Endothelial cell of umbilical vein (primary cell): Measurements from ENCODE around the gene GZMM. TPM values are rescaled to one million over a fixed set of nuclear protein-coding genes. Genes with fewer than 3 reads are reported as not detected.

Source experiments
- BruUV-seq: library from RNA; stranded (reverse); fragments of 400-500 nt; replicated peaks from 2 replicates; lab custom pipeline; 2021; lab: Mats Ljungman, UMichigan
- CTCF ChIA-PET: fragments of 300-600, 350-600 bp; sonication (Branson Sonifier 250); formaldehyde crosslinking; loops from one replicate; lab custom pipeline; 2021; ENCODE audit warnings: antibody characterized with exemption, inconsistent platforms; lab: Charles Lee
- POLR2A ChIA-PET: fragments of 300-600, 350-600 bp; sonication (Branson Sonifier 250); formaldehyde crosslinking; loops from one replicate; lab custom pipeline; 2021; ENCODE audit warnings: antibody characterized with exemption, inconsistent platforms; lab: Charles Lee
- DNase-seq: peaks from one replicate; pipeline ENCODE4 v3.0.0-alpha.2; 2011; ENCODE audit warnings: low read depth, low spot score
- FAIRE-seq: peaks from 2 replicates; lab custom pipeline; 2011; peaks lifted over from hg19 to GRCh38; lab: Jason Lieb, UNC
- H2AFZ ChIP-seq: 2 replicates; pipeline ENCODE4 v1.6.0; 2012; ENCODE audit warnings: low read depth, low read length, control low read depth, inconsistent platforms
- H3K27ac ChIP-seq: 2 replicates; pipeline ENCODE4 v1.5.1; 2011; ENCODE audit warnings: low read depth, mild to moderate bottlenecking, control low read depth, low read length, moderate library complexity; ENCODE audit not compliant: insufficient read depth
- H3K27me3 ChIP-seq, 2 experiments: 2 replicates each; pipeline versions ENCODE4 v1.6.0 to v1.6.1; 2011; ENCODE audit warnings: low read length in 2 of 2, mixed read lengths in 1 of 2; ENCODE audit not compliant: control insufficient read depth in 2 of 2, insufficient read depth in 2 of 2
- H3K36me3 ChIP-seq, 2 experiments: 2 replicates in 1 of 2; 3 replicates in 1 of 2; pipeline ENCODE4 v1.5.1; 2011; ENCODE audit warnings: low read length in 2 of 2, mild to moderate bottlenecking in 1 of 2, moderate library complexity in 1 of 2; ENCODE audit not compliant: control insufficient read depth in 2 of 2, insufficient read depth in 2 of 2; ENCODE audit errors: extremely low read depth in 1 of 2
- H3K4me1 ChIP-seq: 3 replicates; pipeline ENCODE4 v1.5.1; 2011; ENCODE audit warnings: mild to moderate bottlenecking, low read length; ENCODE audit not compliant: control insufficient read depth, insufficient read depth; ENCODE audit errors: extremely low read depth
- H3K4me2 ChIP-seq: 2 replicates; pipeline ENCODE4 v1.6.1; 2011; ENCODE audit warnings: low read length, control low read depth, mixed read lengths; ENCODE audit not compliant: insufficient read depth
- H3K4me3 ChIP-seq, 3 experiments: fragments of 200-600 bp in 1 of 3; sonication (generic), shearing (Covaris generic) in 1 of 3; replicated peaks in 1 of 3; 2 replicates each; pipeline ENCODE4 v1.5.1; 2011 to 2016; ENCODE audit warnings: control low read depth in 3 of 3, low read length in 3 of 3, mild to moderate bottlenecking in 2 of 3, inconsistent platforms in 1 of 3, low read depth in 1 of 3, moderate library complexity in 1 of 3; ENCODE audit not compliant: insufficient read depth in 1 of 3
- H3K79me2 ChIP-seq: 2 replicates; pipeline ENCODE4 v1.6.0; 2012; ENCODE audit warnings: low read length, inconsistent platforms; ENCODE audit not compliant: control insufficient read depth, insufficient read depth
- H3K9ac ChIP-seq: replicated peaks from 2 replicates; pipeline ENCODE3; 2011; ENCODE audit warnings: low read length, control low read depth; ENCODE audit not compliant: insufficient read depth; ENCODE audit errors: extremely low read depth
- H3K9me1 ChIP-seq: replicated peaks from 3 replicates; pipeline ENCODE4 v1.6.0; 2011; ENCODE audit warnings: mild to moderate bottlenecking, low read length; ENCODE audit not compliant: control insufficient read depth, insufficient read depth; ENCODE audit errors: extremely low read depth
- H3K9me3 ChIP-seq: replicated peaks from 2 replicates; pipeline ENCODE4 v1.5.1; 2012; ENCODE audit warnings: low read length, inconsistent platforms; ENCODE audit not compliant: control insufficient read depth, insufficient read depth
- H4K20me1 ChIP-seq: replicated peaks from 2 replicates; pipeline ENCODE3; 2011; ENCODE audit warnings: mild to moderate bottlenecking, low read length; ENCODE audit not compliant: control insufficient read depth, insufficient read depth; ENCODE audit errors: extremely low read depth
- CTCF ChIP-seq, 2 donors: IDR thresholded peaks; 1 replicate in 1 of 2; 2 replicates in 1 of 2; pipeline ENCODE4 v1.5.1; 2011; ENCODE audit warnings: low read length in 2 of 2, mild to moderate bottlenecking in 2 of 2, moderate library complexity in 2 of 2, control low read depth in 1 of 2, inconsistent platforms in 1 of 2, low read depth in 1 of 2; ENCODE audit not compliant: insufficient read depth in 1 of 2; ENCODE audit errors: extremely low read depth in 1 of 2
- EZH2 ChIP-seq: IDR thresholded peaks from 2 replicates; pipeline ENCODE4 v1.6.1; 2012; ENCODE audit warnings: borderline replicate concordance, low read depth, mild to moderate bottlenecking, moderate library complexity, low read length, inconsistent platforms; ENCODE audit not compliant: severe bottlenecking
- JUN ChIP-seq: IDR thresholded peaks from 2 replicates; pipeline ENCODE4 v1.6.1; 2011; ENCODE audit warnings: borderline replicate concordance, low read depth; ENCODE audit not compliant: insufficient read length, insufficient read depth
- POLR2AphosphoS5 ChIP-seq: IDR thresholded peaks from 2 replicates; pipeline ENCODE4 v1.6.1; 2012; ENCODE audit warnings: low read depth, mild to moderate bottlenecking, control low read depth, low read length, moderate library complexity; ENCODE audit not compliant: insufficient read depth
- dilution Hi-C: fragments of 300-500 bp; cut with MboI; formaldehyde crosslinking; loops from one replicate; pipeline ENCODE4 v1.15.0; 2019; ENCODE audit warnings: low sequenced_read_pairs; ENCODE audit not compliant: extremely low pct_ligation_motif_present
- intact Hi-C: fragments of 100-400 bp; cut with micrococcal nuclease; formaldehyde crosslinking; loops from one replicate; pipeline ENCODE4 v1.10.0; 2022
- polyA plus RNA-seq, 4 experiments: library from polyadenylated mRNA; depleted of rRNA in 3 of 4; stranded (reverse) in 3 of 4; unstranded in 1 of 4; fragments of >200 nt; gene quantifications; 2 replicates each; pipeline versions ENCODE4 v1.2.1 to v1.2.3, GENCODE V29; 2011 to 2012; ENCODE audit warnings: missing spikeins in 1 of 4
- total RNA-seq: library from RNA; stranded (reverse); gene quantifications from 2 replicates; pipeline ENCODE4 v1.2.3, GENCODE V29; 2021

GZMM gene
- total and polyA plus RNA-seq, 2 donors (not counting 3 experiments of a cell fraction or from before 2014, with no cell fraction given) = not detected

DNA sequence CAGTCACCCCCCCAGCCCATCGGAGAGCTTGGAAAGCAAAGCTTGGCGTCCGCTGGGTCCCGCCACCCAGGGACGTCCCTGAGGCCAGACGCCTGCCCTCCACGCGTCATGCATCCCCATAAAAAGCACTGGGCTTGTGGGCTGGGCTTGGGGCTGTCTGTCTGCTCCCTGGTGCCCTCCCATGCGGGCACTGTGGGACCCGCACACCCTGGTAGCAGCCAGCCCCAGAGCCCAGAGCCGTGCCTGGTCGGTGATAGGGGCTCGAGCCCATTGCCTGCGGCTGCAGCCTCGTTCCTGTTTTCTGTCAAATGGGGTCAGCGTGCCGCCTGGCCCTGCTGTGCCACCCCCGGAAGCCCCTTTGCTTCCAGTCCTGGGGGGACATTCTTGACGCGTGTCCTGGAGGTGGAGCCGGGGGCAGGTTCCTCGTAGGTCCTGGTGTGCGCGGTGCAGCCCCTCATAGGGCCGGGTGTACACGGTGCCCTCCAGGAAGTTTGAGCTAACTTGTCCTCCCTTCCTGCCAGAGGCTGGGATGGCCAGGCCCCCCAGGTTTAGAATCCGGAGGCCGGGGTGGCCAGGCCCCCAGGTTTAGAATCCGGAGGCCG is 4.3 kb upstream of the GZMM start:
- dilution Hi-C loops (no loop called here), intact Hi-C loops (no loop called here)
- Histone ChIP-seq H3K4me3 (no peak overlapping the region), H3K4me2 (no peak overlapping the region), H3K4me1 (no peaks in the 10 kb centered on the region), H3K9me1 (no peaks in the 10 kb centered on the region), H3K9me3 (no peaks in the 10 kb centered on the region), H3K27me3 (no peaks in the 10 kb centered on the region), H3K36me3 (peaks cover 5 to 50% of the 10 kb centered on the region in 2 experiments), H4K20me1 (no peaks in the 10 kb centered on the region), H3K79me2 (peaks cover 17% of the 10 kb centered on the region), H3K27ac (no peak overlapping the region), H2AFZ (no peak overlapping the region), H3K9ac (no peak overlapping the region)
- POLR2A ChIA-PET = no interaction called here
- no TSS peak for BruUV-seq
- FAIRE-seq (no peak), DNase-seq (no peak)
- CTCF ChIA-PET = no interaction called here
- TF ChIP-seq CTCF (IDR thresholded peaks at IDR 0.05; ENCODE audit: extremely low read depth in 1 of 2, insufficient read depth in 1 of 2, low read depth in 1 of 2, low read length in 2 of 2) = no peak
- no peak for TF ChIP-seq EZH2
- no peak for TF ChIP-seq POLR2AphosphoS5
- TF ChIP-seq JUN = no peak
